ENCODE measurements around the gene UNC79. TPM values are rescaled to one million over a fixed set of nuclear protein-coding genes. Genes with fewer than 3 reads are reported as not detected.
"Not testable (repeated sequence)": the region's sequence is repeated elsewhere in the genome, so short reads cannot be mapped to it uniquely, and the experiment has no call there.

UNC79 gene
- total RNA-seq (2013) = 0.06 TPM
- polyA plus RNA-seq (under 1 TPM in 2 of 3 donors, not detected in 1; 0.01 to 0.02 TPM), polyA minus RNA-seq (under 0.01 and 0.08 TPM in 2 replicates), total RNA-seq (0.46 to 15.1 (median 1.1) reads per million in 11 experiments)

DNA sequence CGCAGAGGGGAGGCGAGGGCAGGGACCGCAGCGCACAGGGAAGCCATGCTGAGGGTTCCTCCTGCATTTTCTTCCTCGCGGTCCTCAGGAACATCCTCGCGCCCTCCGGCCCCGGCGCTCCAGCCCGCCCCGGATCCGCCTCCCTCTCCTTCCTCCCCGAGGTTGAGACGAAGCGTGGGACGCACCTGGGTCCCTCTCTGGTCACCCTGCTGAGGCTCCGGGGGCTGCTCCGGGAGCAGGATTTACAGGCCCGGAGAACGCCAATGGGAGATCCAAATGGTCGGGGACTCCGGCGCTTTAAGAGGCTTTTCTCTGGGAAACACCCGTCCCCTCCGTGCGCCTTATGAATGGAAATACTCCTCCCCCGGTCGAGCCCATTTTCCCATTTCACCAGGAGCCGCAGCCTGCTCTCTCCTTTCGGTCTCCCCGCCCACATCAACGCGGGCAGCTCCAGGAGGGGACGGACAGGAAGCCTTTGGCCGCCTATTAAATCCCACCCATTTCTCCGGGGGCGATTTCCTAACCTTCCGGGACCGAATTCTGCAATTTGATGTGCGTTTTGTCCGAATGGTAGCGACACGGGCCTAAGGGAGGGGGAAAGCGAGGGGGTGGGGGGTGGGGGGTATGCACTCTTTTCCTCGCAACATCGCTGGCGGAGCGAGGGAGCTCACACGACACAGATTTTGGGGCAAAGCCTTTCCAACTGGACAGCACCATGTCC is at the start of gene UNC79:
UNC79 (plus strand) TSS at position 625 of the 721 bp plus-strand sequence; CDS start at position 716, 91 bp downstream.
- no peaks in the 10 kb centered on the region for H3K79me2 ChIP-seq (ENCODE audit: insufficient read depth, low read length)
- no peak for DNase-seq
- H3K27me3 ChIP-seq (ENCODE audit: control insufficient read depth in 2 of 2, insufficient read depth in 2 of 2, low read length in 2 of 2) = peaks cover 56 to 65% of the 10 kb centered on the region in 2 donors
- peaks cover 47 to 73% (median 53%) of the 10 kb centered on the region in 3 donors for H3K27me3 Mint-ChIP-seq (ENCODE audit: low read depth in 3 of 3)
- H3K4me1 Mint-ChIP-seq = no peaks in the 10 kb centered on the region
- H2AFZ ChIP-seq (ENCODE audit: insufficient read depth, low read depth, low read length, poor library complexity, severe bottlenecking) = no peak within 1 kb of the TSS
- TF ChIP-seq, protein P1, sequence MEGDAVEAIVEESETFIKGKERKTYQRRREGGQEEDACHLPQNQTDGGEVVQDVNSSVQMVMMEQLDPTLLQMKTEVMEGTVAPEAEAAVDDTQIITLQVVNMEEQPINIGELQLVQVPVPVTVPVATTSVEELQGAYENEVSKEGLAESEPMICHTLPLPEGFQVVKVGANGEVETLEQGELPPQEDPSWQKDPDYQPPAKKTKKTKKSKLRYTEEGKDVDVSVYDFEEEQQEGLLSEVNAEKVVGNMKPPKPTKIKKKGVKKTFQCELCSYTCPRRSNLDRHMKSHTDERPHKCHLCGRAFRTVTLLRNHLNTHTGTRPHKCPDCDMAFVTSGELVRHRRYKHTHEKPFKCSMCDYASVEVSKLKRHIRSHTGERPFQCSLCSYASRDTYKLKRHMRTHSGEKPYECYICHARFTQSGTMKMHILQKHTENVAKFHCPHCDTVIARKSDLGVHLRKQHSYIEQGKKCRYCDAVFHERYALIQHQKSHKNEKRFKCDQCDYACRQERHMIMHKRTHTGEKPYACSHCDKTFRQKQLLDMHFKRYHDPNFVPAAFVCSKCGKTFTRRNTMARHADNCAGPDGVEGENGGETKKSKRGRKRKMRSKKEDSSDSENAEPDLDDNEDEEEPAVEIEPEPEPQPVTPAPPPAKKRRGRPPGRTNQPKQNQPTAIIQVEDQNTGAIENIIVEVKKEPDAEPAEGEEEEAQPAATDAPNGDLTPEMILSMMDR (IDR thresholded peaks at IDR 0.05) = no peak
- no peak within 1 kb of the TSS for H3K4me3 ChIP-seq (replicated peaks in 1 of 3; ENCODE audit: low read depth in 2 of 3, low read length in 3 of 3)
- H3K27ac ChIP-seq (ENCODE audit: low read depth in 1 of 2, low read length in 2 of 2) = no peak within 1 kb of the TSS
- H3K4me1 ChIP-seq (ENCODE audit: control insufficient read depth in 1 of 2, insufficient read depth in 2 of 2, low read length in 2 of 2) = no peaks in the 10 kb centered on the region
- H3K27ac Mint-ChIP-seq = no peak within 1 kb of the TSS
- no peaks in the 10 kb centered on the region for H4K20me1 ChIP-seq (ENCODE audit: insufficient read depth, low read length)
- H3K4me2 ChIP-seq (replicated peaks; ENCODE audit: extremely low read depth, low read length, poor library complexity, severe bottlenecking) = no peak within 1 kb of the TSS
- H3K36me3 ChIP-seq (replicated peaks in 1 of 2; ENCODE audit: control insufficient read depth in 1 of 2, insufficient read depth in 2 of 2, low read length in 2 of 2) = no peaks in the 10 kb centered on the region
- peak within 1 kb of the TSS in 1 of 2 donors; percentile 84 for H3K4me3 Mint-ChIP-seq
- H3K9me3 Mint-ChIP-seq = peaks cover 14 to 29% (median 24%) of the 10 kb centered on the region in 7 donors
- 1% methylated on average over 41 of the region's 51 CpGs for WGBS (ENCODE audit: insufficient coverage)
- H3K9ac ChIP-seq (ENCODE audit: insufficient read depth, low read length, poor library complexity, severe bottlenecking) = no peak within 1 kb of the TSS
- intact Hi-C loops (cut with micrococcal nuclease) = no loop called here
- H3K9me3 ChIP-seq (replicated peaks in 1 of 2; ENCODE audit: control insufficient read depth in 1 of 2, insufficient read depth in 1 of 2, low read length in 2 of 2) = peaks cover 4 to 34% of the 10 kb centered on the region in 2 donors
- peaks cover 0 to 2% of the 10 kb centered on the region in 2 donors for H3K36me3 Mint-ChIP-seq

DNA sequence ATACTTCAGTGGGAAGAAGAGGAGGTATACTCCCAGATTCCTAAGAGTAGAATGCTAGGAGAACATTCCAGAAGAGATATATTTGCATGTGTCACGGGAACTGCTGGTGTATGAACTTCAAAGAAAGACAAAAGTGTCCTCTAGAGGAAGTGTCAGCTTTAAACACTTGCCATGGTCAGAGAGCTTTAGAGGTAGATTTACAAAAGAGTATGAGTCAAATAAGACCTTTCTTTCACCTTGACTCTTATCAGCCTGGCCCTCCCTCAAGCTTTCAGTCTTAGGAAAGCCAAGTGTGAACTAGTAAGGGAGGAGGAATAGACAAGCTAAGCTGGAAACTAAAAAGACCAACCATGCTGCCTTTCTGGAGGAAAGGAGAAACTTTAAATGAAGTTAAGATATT is 49.1 kb upstream of the UNC79 start:
- intact Hi-C loops (cut with micrococcal nuclease) = no loop called here
- H3K4me1 ChIP-seq (ENCODE audit: control insufficient read depth in 1 of 2, insufficient read depth in 2 of 2, low read length in 2 of 2) = no peaks in the 10 kb centered on the region
- no peaks in the 10 kb centered on the region for H3K27me3 ChIP-seq (ENCODE audit: control insufficient read depth in 2 of 2, insufficient read depth in 2 of 2, low read length in 2 of 2)
- H3K36me3 ChIP-seq (replicated peaks in 1 of 2; ENCODE audit: control insufficient read depth in 1 of 2, insufficient read depth in 2 of 2, low read length in 2 of 2) = no peaks in the 10 kb centered on the region
- Mint-ChIP-seq H3K9me3 (peaks cover 0 to 7% (median 4%) of the 10 kb centered on the region in 7 donors), H3K4me3 (no peak overlapping the region), H3K4me1 (peaks cover 3% of the 10 kb centered on the region), H3K27ac (no peak overlapping the region), H3K36me3 (no peaks in the 10 kb centered on the region), H3K27me3 (ENCODE audit: low read depth in 3 of 3) (peaks cover 4 to 7% (median 6%) of the 10 kb centered on the region in 3 donors)
- no peak for DNase-seq
- no peak overlapping the region for H3K4me2 ChIP-seq (replicated peaks; ENCODE audit: extremely low read depth, low read length, poor library complexity, severe bottlenecking)
- no peaks in the 10 kb centered on the region for H3K9me3 ChIP-seq (replicated peaks in 1 of 2; ENCODE audit: control insufficient read depth in 1 of 2, insufficient read depth in 1 of 2, low read length in 2 of 2)
- WGBS (ENCODE audit: insufficient coverage) = 100% methylated on average over 1 of the region's 1 CpG
- TF ChIP-seq, protein P1 (IDR thresholded peaks at IDR 0.05) = no peak
- no peak overlapping the region for H3K4me3 ChIP-seq (replicated peaks in 1 of 3; ENCODE audit: low read depth in 2 of 3, low read length in 3 of 3)
- no peak overlapping the region for H3K27ac ChIP-seq (ENCODE audit: low read depth in 1 of 2, low read length in 2 of 2)
- H4K20me1 ChIP-seq (ENCODE audit: insufficient read depth, low read length) = no peaks in the 10 kb centered on the region
- H3K9ac ChIP-seq (ENCODE audit: insufficient read depth, low read length, poor library complexity, severe bottlenecking) = no peak overlapping the region
- H3K79me2 ChIP-seq (ENCODE audit: insufficient read depth, low read length) = no peaks in the 10 kb centered on the region
- no peak overlapping the region for H2AFZ ChIP-seq (ENCODE audit: insufficient read depth, low read depth, low read length, poor library complexity, severe bottlenecking)

DNA sequence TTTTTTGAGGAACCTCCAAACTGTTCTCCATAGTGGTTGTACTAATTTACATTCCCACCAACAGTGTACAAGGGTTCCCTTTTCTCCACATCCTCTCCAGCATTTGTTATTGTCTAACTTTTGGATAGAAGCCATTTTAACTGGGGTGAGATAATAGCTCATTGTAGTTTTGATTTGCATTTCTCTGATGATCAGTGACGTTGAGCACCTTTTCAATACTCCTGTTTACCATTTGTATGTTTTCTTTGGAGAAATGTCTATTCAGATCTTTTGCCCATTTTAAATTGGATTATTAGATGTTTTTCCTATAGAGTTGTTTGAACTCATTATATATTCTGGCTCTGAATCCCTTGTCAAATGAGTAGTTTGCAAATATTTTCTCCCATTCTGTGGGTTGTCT is 46.5 kb upstream of the UNC79 start:
- H3K36me3 Mint-ChIP-seq; H3K27ac ChIP-seq (ENCODE audit: low read depth in 1 of 2, low read length in 2 of 2); H4K20me1 ChIP-seq (ENCODE audit: insufficient read depth, low read length); H3K9me3 ChIP-seq (replicated peaks in 1 of 2; ENCODE audit: control insufficient read depth in 1 of 2, insufficient read depth in 1 of 2, low read length in 2 of 2); H3K27me3 ChIP-seq (ENCODE audit: control insufficient read depth in 2 of 2, insufficient read depth in 2 of 2, low read length in 2 of 2); H3K9me3 Mint-ChIP-seq; H3K4me2 ChIP-seq (replicated peaks; ENCODE audit: extremely low read depth, low read length, poor library complexity, severe bottlenecking); H3K4me3 Mint-ChIP-seq; H3K79me2 ChIP-seq (ENCODE audit: insufficient read depth, low read length); H3K27ac Mint-ChIP-seq; H3K4me1 Mint-ChIP-seq; H3K4me1 ChIP-seq (ENCODE audit: control insufficient read depth in 1 of 2, insufficient read depth in 2 of 2, low read length in 2 of 2); H3K36me3 ChIP-seq (replicated peaks in 1 of 2; ENCODE audit: control insufficient read depth in 1 of 2, insufficient read depth in 2 of 2, low read length in 2 of 2); H2AFZ ChIP-seq (ENCODE audit: insufficient read depth, low read depth, low read length, poor library complexity, severe bottlenecking); DNase-seq; intact Hi-C loops (cut with micrococcal nuclease); H3K9ac ChIP-seq (ENCODE audit: insufficient read depth, low read length, poor library complexity, severe bottlenecking); H3K4me3 ChIP-seq (replicated peaks in 1 of 3; ENCODE audit: low read depth in 2 of 3, low read length in 3 of 3): not testable (repeated sequence)
- H3K27me3 Mint-ChIP-seq (ENCODE audit: low read depth in 3 of 3) = peaks cover 7 to 10% (median 9%) of the 10 kb centered on the region in 3 donors
- WGBS (ENCODE audit: insufficient coverage) = no CpG with 5 or more reads among the region's 1 CpG

Measured in CD14-positive monocyte (primary cell).